Esophagus mucosa (tissue), 1 donor: Measurements from ENCODE around the gene CHST11. TPM values are rescaled to one million over a fixed set of nuclear protein-coding genes. Genes with fewer than 3 reads are reported as not detected.
"Not testable (repeated sequence)": the region's sequence is repeated elsewhere in the genome, so short reads cannot be mapped to it uniquely, and the experiment has no call there.

Source experiments
- ATAC-seq: fragments of 200-7000 bp; cut with Tn5 transposase; one replicate; pipeline ENCODE4 v1.9.1; 2020
- total RNA-seq: library from RNA; stranded (reverse); gene quantifications from one replicate; pipeline ENCODE4 v1.2.4, GENCODE V29; 2023
- donor health status: DM: yes; HTN: yes; CAD: no.

The CHST11 gene
- total RNA-seq, 1 donor from 2014 or later = 7.3 TPM

DNA sequence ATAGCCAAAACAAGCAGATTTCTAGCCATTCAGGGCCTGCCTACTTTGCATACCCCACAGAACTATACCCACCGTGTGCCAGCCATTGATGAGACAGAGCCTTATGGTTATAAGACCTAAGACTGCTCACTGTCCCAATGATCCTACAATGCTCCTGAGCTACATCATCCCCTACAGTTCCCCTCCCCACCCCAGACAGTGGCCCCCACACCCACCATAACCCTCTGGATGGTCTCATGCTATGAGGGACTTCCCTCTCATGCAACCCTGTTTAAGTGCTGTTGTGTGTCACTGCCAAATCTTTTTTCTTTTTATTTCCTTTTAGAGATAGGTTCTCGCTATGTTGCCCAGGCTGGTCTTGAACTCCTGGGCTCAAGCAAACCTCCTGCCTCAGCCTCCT lies 75.9 kb downstream of the CHST11 start:
- no peak for ATAC-seq

GRCh38 chr12:104533134-104533533 lies 76.4 kb downstream of the CHST11 start:
- no peak for ATAC-seq

- ATAC-seq = no peak
These were observed 77.6 kb downstream of the CHST11 start for GRCh38 chr12:104534162-104534856.

- no peak for ATAC-seq
These were observed 78.1 kb downstream of the CHST11 start for GRCh38 chr12:104534857-104535248.

DNA sequence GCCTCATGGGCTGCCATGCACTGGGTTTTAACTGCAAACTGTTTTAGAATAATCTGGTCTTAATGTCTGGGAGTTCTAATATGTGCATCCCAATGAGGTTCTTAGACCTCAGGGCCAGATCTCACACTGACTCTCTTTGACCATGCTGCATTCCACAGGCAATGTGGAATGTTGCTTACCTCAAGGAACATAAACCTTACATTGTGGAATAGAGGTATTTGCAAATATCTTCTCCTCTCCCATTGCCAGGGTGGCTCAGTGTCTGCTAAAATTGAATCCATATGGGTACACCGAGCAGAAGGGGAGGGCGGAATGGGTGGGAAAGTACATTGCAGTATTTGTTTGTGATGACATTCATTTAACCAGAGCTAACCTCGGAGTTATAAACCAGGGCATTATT lies 78.6 kb downstream of the CHST11 start:
- no peak for ATAC-seq

DNA sequence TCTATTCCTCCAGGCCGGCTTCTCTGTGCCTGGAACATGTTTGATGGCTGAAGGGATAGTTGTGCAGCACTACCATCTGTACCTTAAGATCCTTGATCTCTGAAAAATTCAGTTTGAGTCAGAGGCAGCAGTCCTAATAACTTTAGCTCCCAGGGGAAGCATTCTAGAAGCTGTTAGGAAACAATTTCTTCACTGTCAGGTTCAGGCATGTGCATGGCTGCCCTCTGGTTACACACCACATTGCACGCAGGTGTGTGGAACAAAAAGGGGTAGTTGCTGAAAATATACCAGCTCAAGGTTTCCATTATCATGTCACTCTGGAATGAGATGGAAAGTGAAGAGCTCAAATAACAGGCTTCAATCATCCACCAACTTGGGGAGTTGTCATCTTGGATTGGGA lies 80.1 kb downstream of the CHST11 start:
- no peak for ATAC-seq

GRCh38 chr12:104538056-104538455 lies 81.3 kb downstream of the CHST11 start:
- ATAC-seq = no peak

DNA sequence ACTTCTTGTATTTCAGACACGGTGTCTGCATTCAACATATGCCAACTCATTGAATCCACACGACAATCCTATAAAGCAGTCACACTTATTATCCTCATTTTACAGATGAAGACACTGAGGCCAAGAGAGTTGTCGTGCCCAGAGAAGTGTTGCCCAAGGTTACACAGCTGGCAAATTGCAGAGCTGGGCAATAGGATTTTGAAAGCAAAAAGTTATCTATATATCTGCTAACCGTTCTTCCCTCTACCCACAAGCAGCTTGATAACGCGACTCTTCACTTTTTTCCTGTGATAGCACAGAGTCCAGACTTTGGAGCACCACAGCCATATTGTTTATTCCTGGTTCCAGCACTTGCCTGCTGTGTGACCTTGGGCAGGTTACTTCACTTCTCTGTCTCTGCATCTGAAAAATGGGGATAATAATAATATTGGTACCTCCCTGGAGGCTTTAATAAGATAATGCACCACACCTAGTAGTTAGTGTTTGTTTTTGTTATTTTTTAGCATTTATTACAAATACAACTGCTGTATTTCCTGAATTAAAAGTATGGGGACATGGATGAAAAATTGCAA lies 82.2 kb downstream of the CHST11 start:
- ATAC-seq = no peak

GRCh38 chr12:104544836-104545235 lies 88.1 kb downstream of the CHST11 start:
- no peak for ATAC-seq

DNA sequence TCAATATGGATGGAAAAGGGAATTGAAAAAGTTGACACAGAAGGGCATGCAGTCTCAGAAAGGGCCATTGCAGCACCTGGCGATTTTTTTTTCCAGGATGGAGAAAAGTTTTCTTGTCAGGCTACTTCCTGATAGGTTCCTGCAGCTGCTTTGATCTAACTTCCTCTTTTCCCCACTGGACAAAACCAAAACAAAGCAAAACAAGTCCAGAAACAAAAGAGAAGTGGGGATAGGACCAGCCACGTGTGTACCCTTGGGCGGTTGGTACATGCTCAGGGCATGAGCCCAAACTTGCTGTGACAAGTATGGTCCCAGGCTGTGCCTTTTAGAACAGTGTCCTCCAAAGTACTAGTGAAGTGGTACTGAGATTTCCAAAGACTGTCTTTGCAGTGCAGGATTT lies 89.8 kb downstream of the CHST11 start:
- peak; percentile 75 for ATAC-seq

GRCh38 chr12:104547235-104547634 lies 90.5 kb downstream of the CHST11 start:
- ATAC-seq = peak; percentile 38

GRCh38 chr12:104549815-104550480 lies 93.2 kb downstream of the CHST11 start:
- no peak for ATAC-seq

DNA sequence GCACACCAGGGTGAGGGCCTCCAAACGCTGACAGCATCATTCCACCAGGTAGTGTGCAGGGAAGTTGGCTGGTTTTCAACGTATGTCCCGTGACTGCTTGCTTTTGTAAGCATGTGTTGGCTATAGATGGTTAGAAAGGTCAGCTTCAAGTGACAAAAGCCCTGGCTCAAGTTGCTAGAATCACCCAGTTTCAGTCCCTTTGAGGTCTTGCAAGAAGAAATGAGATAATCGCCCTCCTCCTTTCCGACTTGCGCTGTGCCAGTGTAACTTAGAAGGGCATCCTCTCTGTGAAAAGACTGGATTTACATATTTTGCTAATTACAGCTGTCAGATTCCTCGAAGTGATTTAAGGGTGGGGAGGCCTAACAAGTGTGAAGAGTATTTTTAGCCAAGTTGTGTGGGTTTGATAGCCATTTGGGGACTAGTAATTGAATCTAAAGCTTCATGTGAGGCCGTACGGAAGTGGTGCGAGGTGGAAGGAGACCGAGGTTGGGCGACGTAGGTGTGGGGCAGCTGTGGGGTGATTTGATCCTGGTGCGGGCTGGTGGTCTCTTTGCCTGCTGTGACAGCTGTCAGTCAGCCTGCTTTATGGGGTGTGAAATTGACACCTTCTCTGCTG lies 94.7 kb downstream of the CHST11 start:
- ATAC-seq = no peak

- ATAC-seq = no peak
These were observed 96.7 kb downstream of the CHST11 start for GRCh38 chr12:104553421-104553820.

DNA sequence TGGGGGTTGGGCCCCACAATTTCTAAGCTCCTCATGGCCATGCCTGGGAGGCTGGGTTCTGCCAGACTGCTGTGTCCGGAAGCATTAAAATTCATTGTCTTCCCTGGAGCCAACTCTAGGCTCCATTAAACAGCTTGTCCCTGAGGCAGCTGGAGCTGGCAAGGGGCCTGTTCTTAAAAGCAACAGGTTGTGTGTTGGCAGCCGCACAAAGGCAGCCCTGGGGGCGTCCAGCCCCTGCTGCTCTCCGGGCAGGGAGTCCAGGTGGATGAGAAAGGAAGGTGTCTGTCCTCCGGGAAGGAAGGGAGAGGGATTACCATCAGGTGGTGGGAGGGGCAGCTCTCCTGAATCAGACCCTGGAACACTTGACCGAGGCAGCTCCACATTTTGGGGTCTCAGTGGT lies 98.9 kb downstream of the CHST11 start:
- ATAC-seq = no peak

GRCh38 chr12:104557488-104558195 lies 100.9 kb downstream of the CHST11 start:
- no peak for ATAC-seq

DNA sequence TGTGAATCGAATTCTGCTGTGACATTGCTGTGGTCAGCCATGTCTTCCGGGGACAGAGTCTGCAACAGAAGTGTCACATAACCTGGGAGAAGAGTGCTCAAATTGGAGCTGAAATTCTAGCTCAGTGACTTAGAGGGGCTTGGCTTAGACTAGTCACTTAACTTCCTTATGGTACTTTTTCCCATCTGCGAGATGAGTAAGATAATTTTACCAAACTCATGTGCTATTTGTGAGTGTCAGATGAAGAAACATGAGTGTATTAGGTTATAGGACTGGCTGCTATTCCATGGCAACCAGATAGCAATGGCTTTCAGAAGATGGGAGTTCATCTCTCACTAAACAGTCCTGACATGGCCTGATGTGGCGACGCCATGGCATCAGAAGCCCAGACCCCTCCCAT lies 104.1 kb downstream of the CHST11 start:
- ATAC-seq = no peak

DNA sequence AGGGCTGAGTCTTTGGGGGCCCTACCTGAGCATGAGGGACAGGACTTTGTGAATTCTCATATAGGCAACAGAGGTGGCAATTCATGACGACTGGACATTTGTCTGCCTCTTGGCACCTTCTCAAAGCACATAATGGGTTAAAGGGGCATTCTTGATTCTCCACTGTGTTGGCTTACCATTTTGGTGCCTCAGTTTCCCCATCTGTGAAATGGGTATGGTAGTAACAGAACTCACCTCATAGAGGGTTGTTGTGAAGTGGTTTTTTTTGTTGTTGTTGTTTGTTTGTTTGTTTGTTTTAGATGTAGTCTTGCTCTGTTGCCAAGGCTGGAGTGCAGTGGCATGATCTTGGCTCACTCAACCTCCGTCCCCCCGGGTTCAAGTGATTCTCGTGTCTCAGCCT lies 106.0 kb downstream of the CHST11 start:
- no peak for ATAC-seq

GRCh38 chr12:104564662-104565061 lies 107.9 kb downstream of the CHST11 start:
- not testable (repeated sequence) for ATAC-seq

GRCh38 chr12:104565606-104566243 lies 109.0 kb downstream of the CHST11 start:
- ATAC-seq = no peak

GRCh38 chr12:104566244-104566993 lies 109.7 kb downstream of the CHST11 start:
- ATAC-seq = no peak
